DOHH2 (cell line): Measurements from ENCODE around the gene TMEM235.
A peak's percentile ranks its signal among the peaks of the same experiment; 100 is the strongest.

Experiments used
- H3F3A ChIP-seq: fragments of 200-600 bp; sonication (generic), shearing (Covaris generic); 2 replicates; pipeline ENCODE4 v1.6.0; 2016; ENCODE audit warnings: antibody characterized with exemption, mild to moderate bottlenecking; ENCODE audit not compliant: control insufficient read depth, insufficient read depth
- H3K27ac ChIP-seq: fragments of 200-600 bp; sonication (generic); 2 replicates; pipeline ENCODE4 v1.5.1; 2014; ENCODE audit warnings: low read depth, mild to moderate bottlenecking, low read length, moderate library complexity
- H3K27me3 ChIP-seq: fragments of 200-600 bp; sonication (generic); 2 replicates; pipeline ENCODE4 v1.6.1; 2014; ENCODE audit warnings: mild to moderate bottlenecking, low read length, mixed read lengths; ENCODE audit not compliant: control insufficient read depth
- H3K36me3 ChIP-seq: fragments of 200-600 bp; sonication (generic); 2 replicates; pipeline ENCODE4 v1.6.1; 2014; ENCODE audit warnings: mild to moderate bottlenecking, low read length, moderate library complexity, mixed read lengths; ENCODE audit not compliant: control insufficient read depth
- H3K4me1 ChIP-seq: fragments of 200-600 bp; sonication (generic); 2 replicates; pipeline ENCODE4 v1.6.1; 2014; ENCODE audit warnings: mild to moderate bottlenecking, low read length, mixed read lengths; ENCODE audit not compliant: control insufficient read depth
- H3K4me2 ChIP-seq: fragments of 200-600 bp; sonication (generic); 2 replicates; pipeline ENCODE4 v1.6.0; 2014; ENCODE audit warnings: mild to moderate bottlenecking, low read length, moderate library complexity
- H3K4me3 ChIP-seq: fragments of 200-600 bp; sonication (generic); 2 replicates; pipeline ENCODE4 v1.5.1; 2014; ENCODE audit warnings: mild to moderate bottlenecking, low read length, mixed read lengths
- H3K79me2 ChIP-seq: fragments of 200-600 bp; sonication (generic); 2 replicates; pipeline ENCODE4 v1.6.1; 2014; ENCODE audit warnings: mild to moderate bottlenecking, low read length, mixed read lengths; ENCODE audit not compliant: control insufficient read depth
- H3K9me2 ChIP-seq: fragments of 200-600 bp; sonication (generic); replicated peaks from 2 replicates; pipeline ENCODE4 v1.6.1; 2014; ENCODE audit warnings: mild to moderate bottlenecking, low read length, mixed read lengths; ENCODE audit not compliant: control insufficient read depth
- H3K9me3 ChIP-seq: fragments of 200-600 bp; sonication (generic); 2 replicates; pipeline ENCODE4 v1.6.1; 2014; ENCODE audit warnings: antibody characterized with exemption, low read length, mixed read lengths; ENCODE audit not compliant: control insufficient read depth, insufficient read depth
- H4K20me1 ChIP-seq: fragments of 200-600 bp; sonication (generic); 2 replicates; pipeline ENCODE4 v1.6.0; 2014; ENCODE audit warnings: low read depth, mild to moderate bottlenecking, antibody characterized with exemption, low read length, moderate library complexity; ENCODE audit not compliant: control insufficient read depth, insufficient read depth
- EZH2phosphoT487 ChIP-seq: fragments of 200-600 bp; sonication (generic); IDR thresholded peaks from 2 replicates; pipeline ENCODE4 v1.6.1; 2017; ENCODE audit warnings: borderline replicate concordance, mild to moderate bottlenecking, antibody characterized with exemption, low read length, moderate library complexity, mixed read lengths
- TF ChIP-seq, protein P1 (sequence below): fragments of 200-600 bp; sonication (generic); IDR thresholded peaks from one replicate; pipeline ENCODE4 v1.5.1; 2014; ENCODE audit warnings: antibody characterized with exemption, mild to moderate bottlenecking, low read depth, low read length; ENCODE audit not compliant: poor library complexity, severe bottlenecking

Gene TMEM235

DNA sequence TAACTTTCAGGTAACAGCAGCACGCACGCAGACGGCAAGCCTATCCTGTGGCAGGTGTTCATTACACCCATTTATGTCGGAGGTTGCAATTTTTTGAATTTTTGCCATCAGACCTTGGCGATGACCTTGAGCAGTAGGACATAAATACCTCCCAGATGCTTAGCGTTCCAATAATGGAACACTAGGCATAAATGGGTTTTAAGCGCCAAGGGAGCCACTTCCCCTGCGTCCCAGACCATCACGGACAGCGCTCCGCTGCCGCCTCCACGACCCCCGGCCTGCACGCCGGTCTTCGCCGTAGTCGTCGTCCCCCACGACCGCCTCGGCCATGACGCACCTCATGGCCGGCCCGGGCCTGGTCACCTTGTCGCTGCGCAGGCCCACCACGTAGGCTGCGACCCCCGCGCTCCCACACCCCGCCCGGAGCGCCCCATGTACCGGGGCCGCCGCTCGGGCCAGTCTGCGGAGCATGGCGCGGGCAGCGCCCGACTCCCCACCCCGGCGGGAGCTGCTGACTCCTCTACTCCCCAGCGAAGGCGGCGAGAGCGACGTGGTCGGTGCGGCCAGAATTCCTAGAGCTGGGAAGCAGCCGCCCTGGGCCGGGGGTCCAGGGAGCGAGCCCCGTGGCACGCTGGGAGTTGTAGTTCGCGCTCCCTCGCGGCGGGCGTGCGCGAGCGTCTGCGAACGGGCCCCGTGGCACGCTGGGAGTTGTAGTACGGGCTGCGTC, 22.7 kb downstream of the TMEM235 start:
- no peaks in the 10 kb centered on the region for H3K36me3 ChIP-seq
- H3K27ac ChIP-seq, result peak overlapping the region; percentile 91
- H3K4me1 ChIP-seq, result peaks cover 76% of the 10 kb centered on the region
- no peaks in the 10 kb centered on the region for H3K79me2 ChIP-seq
- H4K20me1 ChIP-seq, result no peaks in the 10 kb centered on the region
- TF ChIP-seq EZH2phosphoT487, result no peak
- TF ChIP-seq, protein P1, sequence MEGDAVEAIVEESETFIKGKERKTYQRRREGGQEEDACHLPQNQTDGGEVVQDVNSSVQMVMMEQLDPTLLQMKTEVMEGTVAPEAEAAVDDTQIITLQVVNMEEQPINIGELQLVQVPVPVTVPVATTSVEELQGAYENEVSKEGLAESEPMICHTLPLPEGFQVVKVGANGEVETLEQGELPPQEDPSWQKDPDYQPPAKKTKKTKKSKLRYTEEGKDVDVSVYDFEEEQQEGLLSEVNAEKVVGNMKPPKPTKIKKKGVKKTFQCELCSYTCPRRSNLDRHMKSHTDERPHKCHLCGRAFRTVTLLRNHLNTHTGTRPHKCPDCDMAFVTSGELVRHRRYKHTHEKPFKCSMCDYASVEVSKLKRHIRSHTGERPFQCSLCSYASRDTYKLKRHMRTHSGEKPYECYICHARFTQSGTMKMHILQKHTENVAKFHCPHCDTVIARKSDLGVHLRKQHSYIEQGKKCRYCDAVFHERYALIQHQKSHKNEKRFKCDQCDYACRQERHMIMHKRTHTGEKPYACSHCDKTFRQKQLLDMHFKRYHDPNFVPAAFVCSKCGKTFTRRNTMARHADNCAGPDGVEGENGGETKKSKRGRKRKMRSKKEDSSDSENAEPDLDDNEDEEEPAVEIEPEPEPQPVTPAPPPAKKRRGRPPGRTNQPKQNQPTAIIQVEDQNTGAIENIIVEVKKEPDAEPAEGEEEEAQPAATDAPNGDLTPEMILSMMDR, result no peak
- no peaks in the 10 kb centered on the region; the same call in 1 of the 2 replicates for H3K27me3 ChIP-seq
- no peaks in the 10 kb centered on the region for H3K9me3 ChIP-seq
- no peaks in the 10 kb centered on the region for H3K9me2 ChIP-seq
- peak overlapping the region; percentile 94 for H3K4me3 ChIP-seq
- peak overlapping the region; percentile 91 for H3K4me2 ChIP-seq
- H3F3A ChIP-seq, result peaks cover 18% of the 10 kb centered on the region

GRCh38 chr17:78255029-78255656, 23.7 kb downstream of the TMEM235 start:
- Histone ChIP-seq H3K4me2 (no peak overlapping the region), H3K27me3 (no peaks in the 10 kb centered on the region; the same call in 1 of the 2 replicates), H3K9me2 (no peaks in the 10 kb centered on the region), H3K79me2 (no peaks in the 10 kb centered on the region), H3K4me3 (no peak overlapping the region), H4K20me1 (no peaks in the 10 kb centered on the region), H3F3A (peaks cover 18% of the 10 kb centered on the region), H3K27ac (no peak overlapping the region), H3K4me1 (peaks cover 76% of the 10 kb centered on the region), H3K9me3 (no peaks in the 10 kb centered on the region), H3K36me3 (no peaks in the 10 kb centered on the region)
- TF ChIP-seq, protein P1, result no peak
- TF ChIP-seq EZH2phosphoT487, result no peak

DNA sequence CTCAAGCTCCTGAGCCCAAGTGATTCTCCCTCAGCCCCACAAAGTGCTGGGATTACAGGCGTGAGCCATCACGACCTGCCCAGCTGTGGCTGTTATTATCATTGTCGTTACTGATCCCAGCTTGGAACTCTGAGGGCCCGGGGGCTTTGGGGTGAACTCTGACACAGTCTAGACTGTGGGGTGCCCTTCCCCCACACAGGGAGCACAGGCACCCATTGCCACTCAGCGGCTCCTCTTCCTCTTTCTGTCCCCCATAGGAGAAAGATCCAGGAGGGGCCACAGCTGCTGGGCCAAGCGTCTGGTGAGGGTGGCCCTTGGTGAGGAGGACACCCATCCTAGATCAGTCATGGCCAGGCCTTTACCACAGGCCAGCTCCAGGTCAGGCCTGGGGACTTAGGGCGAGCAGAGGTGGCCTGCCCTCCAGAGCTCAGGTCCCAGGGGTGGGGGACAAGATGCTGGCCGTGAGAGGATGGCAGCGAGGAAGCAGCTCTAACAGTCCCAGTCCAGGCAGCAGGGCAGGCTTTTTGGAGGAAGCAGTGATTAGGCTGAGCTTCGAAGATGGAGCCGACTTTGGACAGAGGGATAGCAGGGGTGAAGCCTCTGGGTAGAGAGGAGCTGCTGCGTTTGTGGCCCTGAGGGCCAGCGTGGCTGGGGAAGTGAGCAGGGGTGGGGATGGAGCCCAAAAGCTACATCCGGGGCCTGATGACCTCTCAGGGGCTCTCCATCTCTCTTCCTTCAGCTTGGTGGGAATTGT, 24.7 kb downstream of the TMEM235 start:
- Histone ChIP-seq H3K4me2 (no peak overlapping the region), H3K27me3 (peaks cover 2% of the 10 kb centered on the region; the same call in 1 of the 2 replicates), H4K20me1 (no peaks in the 10 kb centered on the region), H3K4me3 (no peak overlapping the region), H3K9me2 (no peaks in the 10 kb centered on the region), H3K4me1 (peaks cover 66% of the 10 kb centered on the region), H3K9me3 (no peaks in the 10 kb centered on the region), H3K36me3 (no peaks in the 10 kb centered on the region), H3K79me2 (no peaks in the 10 kb centered on the region), H3K27ac (no peak overlapping the region), H3F3A (peaks cover 17% of the 10 kb centered on the region)
- TF ChIP-seq, protein P1, result no peak
- no peak for TF ChIP-seq EZH2phosphoT487
